Measurements from ENCODE around the gene ETV3L. TPM values are rescaled to one million over a fixed set of nuclear protein-coding genes. Genes with fewer than 3 reads are reported as not detected.

ETV3L gene
- not detected in 2 replicates for total RNA-seq (2014; rRNA removed; shearing (Covaris generic))

DNA sequence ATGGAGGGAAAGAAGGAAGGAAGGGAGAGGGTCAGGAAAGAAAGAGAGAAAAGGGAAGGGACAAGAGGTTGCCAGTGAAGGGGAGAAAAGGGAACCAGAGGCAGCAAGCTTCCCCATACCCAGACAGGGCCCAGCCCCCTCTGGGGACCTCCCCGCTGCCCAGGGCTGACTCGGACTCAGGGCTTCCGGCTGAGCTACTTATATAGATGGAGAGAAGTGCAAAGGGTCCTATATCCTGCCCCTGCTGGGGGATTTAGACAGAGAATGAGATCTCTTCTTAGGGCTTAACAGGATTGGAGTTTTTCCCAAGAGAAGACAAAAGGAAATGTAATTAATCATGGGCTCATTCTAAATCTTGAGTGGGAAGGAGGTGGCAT lies at the start of gene ETV3L:
Gene ETV3L, minus strand, starts transcription at position 176 of the 377 bp plus-strand sequence. CDS start 285 bp downstream, outside the sequence.

DNA sequence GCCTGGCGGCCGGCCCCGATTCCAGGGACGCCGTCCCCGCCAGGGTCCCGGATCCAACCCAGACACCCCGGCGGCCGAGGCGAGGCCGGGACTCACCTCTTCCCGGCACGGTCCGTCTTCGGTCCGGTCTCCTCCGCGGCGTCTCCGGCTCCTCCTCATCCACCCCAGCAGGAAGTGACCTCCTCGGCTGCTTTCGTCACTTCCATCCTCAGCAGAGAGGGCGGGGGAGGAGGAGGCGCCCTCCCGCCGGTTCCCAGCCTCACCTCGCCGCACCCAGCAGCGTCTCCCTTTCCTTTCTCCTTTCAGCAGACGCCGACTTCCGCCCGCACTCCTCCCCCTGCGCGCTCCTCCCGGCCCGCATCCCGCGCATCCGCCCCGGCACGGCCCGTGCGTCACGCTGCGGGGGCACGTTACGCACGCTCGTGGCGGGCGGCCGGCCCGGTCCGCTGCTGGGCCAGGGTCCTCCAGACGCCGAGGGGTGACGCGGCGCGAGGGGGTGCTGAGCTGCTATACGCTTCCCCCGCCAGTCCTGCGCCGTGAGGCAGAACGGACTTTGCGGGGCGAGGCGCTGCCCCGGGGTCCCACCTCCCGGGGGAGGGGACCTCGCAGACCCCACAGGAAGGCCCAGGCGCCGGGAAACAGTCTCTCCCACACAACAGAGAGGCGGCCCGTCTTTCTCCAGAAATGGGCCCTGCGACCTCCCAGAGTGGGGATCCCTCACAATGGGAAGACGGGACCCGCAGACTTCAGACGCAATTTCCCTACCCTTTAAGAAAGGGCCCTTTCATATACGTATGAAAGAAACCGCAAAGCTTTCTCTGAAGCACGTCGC lies 38.8 kb upstream of the ETV3L start, which contains the start of gene ETV3:
Gene ETV3, minus strand, starts transcription at position 176 of the 832 bp plus-strand sequence. CDS start 2,043 bp downstream, outside the sequence.

DNA sequence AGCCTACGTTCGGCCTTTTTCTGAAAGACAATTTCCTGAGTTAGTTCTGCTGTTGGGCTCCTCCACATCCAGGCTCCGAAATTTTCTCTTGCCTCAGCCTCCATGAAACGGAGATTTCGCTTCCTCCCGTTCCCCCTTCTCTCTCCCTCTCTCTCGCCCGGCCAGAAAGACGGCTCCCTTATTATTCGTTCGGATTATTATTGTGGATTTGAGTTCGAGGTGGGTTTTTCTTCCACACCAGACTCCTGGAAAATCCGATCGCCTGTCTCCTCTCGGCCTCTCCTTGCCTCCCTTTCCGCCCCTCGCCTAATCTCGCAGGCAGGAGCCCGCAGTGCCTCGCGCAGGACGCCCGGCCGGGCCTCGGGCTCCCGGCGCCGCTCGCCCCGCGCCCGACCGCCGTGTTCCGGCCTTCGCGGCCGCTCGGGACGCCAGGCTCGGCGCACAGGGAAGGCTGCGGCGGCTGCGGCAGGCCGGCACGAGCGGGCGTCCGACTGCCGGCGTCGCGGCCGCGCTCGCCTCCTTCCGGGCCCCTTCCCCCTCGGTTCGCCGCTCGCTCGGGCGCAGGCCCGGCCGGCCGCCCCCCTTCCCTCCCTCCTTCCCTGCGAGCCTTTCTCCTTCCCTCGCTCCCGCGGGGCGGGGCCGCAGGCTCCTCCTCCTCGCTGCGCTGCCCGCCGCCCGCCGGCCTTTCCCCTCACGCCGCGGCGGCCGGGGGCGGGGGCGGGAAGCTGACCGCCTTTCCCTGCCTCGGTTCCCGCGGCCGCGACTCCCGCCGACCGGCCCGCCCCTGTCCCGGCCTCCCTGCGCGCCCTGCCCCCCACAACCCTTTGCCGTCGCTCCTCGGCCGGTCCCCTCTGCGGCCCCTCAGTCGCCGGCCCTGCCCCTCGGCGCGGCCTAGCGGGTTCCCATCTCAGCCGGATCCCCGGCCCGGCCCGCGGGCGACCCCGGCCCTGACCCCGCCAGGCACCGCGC lies 54.1 kb downstream of the ETV3L start, which contains the start of gene ARHGEF11:
Gene ARHGEF11, minus strand, starts transcription at position 493 of the 969 bp plus-strand sequence. CDS start 1,412 bp downstream, outside the sequence.

Other genes starting within 250 kb of the ETV3L start
- 0.05 TPM in 1 of 2 replicates, not detected in the other for gene INSRR, start 240.7 kb downstream of the ETV3L start, total RNA-seq (2014; rRNA removed; shearing (Covaris generic))
- 0.91 and 1.1 TPM in 2 replicates for gene NTRK1, start 238.9 kb downstream of the ETV3L start, total RNA-seq (2014; rRNA removed; shearing (Covaris generic))
- gene PEAR1, start 206.1 kb downstream of the ETV3L start, total RNA-seq (2014; rRNA removed; shearing (Covaris generic)), result 0.49 and 1.7 TPM in 2 replicates
- not detected in 2 replicates for gene LRRC71, start 179.2 kb downstream of the ETV3L start, total RNA-seq (2014; rRNA removed; shearing (Covaris generic))
- 35.0 and 50.0 TPM in 2 replicates for gene ARHGEF11, start 54.1 kb downstream of the ETV3L start, total RNA-seq (2014; rRNA removed; shearing (Covaris generic))
- gene ETV3, start 38.6 kb upstream of the ETV3L start, total RNA-seq (2014; rRNA removed; shearing (Covaris generic)), result 30.1 and 33.1 TPM in 2 replicates